Neutrophil (primary cell): ENCODE measurements around the gene RAB1A.
A peak's percentile ranks its signal among the peaks of the same experiment; 100 is the strongest.
"Not testable (repeated sequence)": the region's sequence is repeated elsewhere in the genome, so short reads cannot be mapped to it uniquely, and the experiment has no call there.

ENCODE experiments used
- H3K27ac ChIP-seq: fragments of 200-600 bp; sonication (generic); 2 replicates; pipeline ENCODE4 v1.5.1; 2016; ENCODE audit warnings: mild to moderate bottlenecking, moderate library complexity
- H3K27me3 ChIP-seq: fragments of 200-600 bp; sonication (generic); 2 replicates; pipeline ENCODE4 v1.6.0; 2016; ENCODE audit warnings: mild to moderate bottlenecking
- H3K36me3 ChIP-seq: fragments of 200-600 bp; sonication (generic); 2 replicates; pipeline ENCODE4 v1.5.1; 2017
- H3K4me1 ChIP-seq, 2 experiments: fragments of 200-600 bp in 1 of 2; sonication (generic) in 1 of 2; 1 replicate in 1 of 2; 2 replicates in 1 of 2; pipeline versions ENCODE4 v1.5.1 to v1.6.1; 2013 to 2016; ENCODE audit warnings: low read depth in 1 of 2, low read length in 1 of 2, mild to moderate bottlenecking in 1 of 2, moderate library complexity in 1 of 2; ENCODE audit not compliant: control insufficient read depth in 1 of 2, insufficient read depth in 1 of 2
- H3K4me3 ChIP-seq, 2 experiments: fragments of 200-600 bp in 1 of 2; sonication (generic) in 1 of 2; 1 replicate in 1 of 2; 2 replicates in 1 of 2; pipeline ENCODE4 v1.5.1; 2013 to 2016; ENCODE audit warnings: low read depth in 1 of 2, low read length in 1 of 2, mild to moderate bottlenecking in 1 of 2, moderate library complexity in 1 of 2
- H3K9me3 ChIP-seq: fragments of 200-600 bp; sonication (generic); 2 replicates; pipeline ENCODE4 v1.5.1; 2016
- TF ChIP-seq, protein P1 (sequence below): fragments of 200-600 bp; sonication (generic); IDR thresholded peaks from 2 replicates; pipeline ENCODE4 v1.5.1; 2016; ENCODE audit warnings: antibody characterized with exemption

The RAB1A gene

DNA sequence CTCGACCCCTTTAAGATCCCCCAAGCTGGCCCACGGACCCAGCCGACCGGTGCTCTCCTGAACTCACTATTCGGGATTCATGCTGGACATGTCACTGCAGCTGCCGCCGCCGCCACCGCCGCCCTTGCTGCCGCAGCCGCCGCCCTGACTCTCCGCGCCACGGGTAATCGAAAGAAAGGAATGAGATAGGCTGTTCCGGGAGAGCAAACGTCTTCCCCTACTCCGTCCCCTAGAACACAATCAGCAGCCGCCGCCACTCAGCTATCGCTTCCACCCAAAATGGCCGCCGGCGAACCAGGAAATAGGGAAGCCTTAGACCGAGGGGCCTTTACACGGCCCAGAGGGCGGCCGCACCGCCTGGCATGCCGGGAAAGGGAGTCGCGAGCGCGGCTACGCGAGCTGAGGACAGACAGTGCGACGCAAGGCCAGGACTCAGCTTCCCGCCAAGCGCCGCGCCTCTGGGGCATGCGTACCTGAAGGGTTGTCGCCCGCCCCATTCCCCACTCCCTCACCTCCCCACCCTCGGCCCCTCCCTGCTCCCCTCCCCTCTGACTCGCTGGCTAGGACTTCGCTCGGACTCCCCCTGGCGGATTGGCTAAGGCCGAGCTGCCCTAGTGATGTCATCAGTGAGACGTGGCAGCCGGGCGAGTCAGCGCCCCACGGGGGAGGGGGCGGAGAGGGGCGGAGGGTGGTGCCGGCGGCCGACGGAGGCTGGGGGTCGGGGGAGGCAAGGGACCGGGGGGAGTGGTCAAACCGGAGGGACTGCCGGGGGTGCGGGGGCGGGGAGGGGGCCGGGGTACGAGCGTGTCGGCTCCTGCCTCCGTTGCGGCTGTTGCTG lies at the start of gene RAB1A:
Gene RAB1A (minus strand): TSS at position 281 of the 838 bp plus-strand sequence. CDS start 191 bp downstream, at position 90.
- TF ChIP-seq, protein P1, sequence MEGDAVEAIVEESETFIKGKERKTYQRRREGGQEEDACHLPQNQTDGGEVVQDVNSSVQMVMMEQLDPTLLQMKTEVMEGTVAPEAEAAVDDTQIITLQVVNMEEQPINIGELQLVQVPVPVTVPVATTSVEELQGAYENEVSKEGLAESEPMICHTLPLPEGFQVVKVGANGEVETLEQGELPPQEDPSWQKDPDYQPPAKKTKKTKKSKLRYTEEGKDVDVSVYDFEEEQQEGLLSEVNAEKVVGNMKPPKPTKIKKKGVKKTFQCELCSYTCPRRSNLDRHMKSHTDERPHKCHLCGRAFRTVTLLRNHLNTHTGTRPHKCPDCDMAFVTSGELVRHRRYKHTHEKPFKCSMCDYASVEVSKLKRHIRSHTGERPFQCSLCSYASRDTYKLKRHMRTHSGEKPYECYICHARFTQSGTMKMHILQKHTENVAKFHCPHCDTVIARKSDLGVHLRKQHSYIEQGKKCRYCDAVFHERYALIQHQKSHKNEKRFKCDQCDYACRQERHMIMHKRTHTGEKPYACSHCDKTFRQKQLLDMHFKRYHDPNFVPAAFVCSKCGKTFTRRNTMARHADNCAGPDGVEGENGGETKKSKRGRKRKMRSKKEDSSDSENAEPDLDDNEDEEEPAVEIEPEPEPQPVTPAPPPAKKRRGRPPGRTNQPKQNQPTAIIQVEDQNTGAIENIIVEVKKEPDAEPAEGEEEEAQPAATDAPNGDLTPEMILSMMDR = peak; percentile 83
- no peaks in the 10 kb centered on the region for H3K27me3 ChIP-seq
- no peaks in the 10 kb centered on the region for H3K9me3 ChIP-seq
- no peaks in the 10 kb centered on the region for H3K36me3 ChIP-seq
- H3K4me1 ChIP-seq = peaks cover 44 to 45% of the 10 kb centered on the region in 2 experiments
- H3K4me3 ChIP-seq = peak within 1 kb of the TSS; percentile 74 to 80
- H3K27ac ChIP-seq = peak within 1 kb of the TSS; percentile 96

DNA sequence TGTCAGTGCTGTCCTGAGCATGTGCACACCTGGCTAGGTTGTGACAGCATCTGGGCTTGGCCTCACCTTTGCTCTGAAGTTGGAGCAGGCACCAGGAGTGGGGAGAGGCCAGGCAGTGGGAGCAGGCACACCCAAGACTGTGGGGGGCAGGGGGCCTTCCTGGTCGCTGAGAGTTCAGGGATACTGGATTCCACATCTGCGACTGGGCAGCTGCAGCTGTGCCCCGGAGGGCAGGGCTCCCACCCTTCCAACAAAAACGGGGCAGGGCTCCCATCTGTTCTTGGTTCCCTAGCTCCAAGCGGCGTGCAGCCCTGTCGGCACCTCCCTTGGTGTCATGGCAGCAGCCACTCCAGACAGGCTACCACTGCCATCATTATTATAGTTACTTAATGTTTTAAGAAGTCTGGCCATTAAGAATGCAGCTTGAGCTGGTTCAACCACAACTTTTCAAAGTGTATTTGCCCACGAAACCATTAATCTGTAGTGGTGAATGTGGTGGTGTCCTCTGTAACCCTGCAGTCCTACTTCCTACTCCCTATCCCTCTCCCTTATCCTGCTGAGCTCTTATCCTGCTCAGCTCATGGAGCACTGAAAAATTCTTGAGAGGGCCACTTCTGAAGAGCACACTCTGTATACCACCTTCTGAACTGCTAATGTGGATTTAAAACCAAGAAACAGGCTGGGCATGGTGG lies 48.0 kb upstream of the RAB1A start:
- TF ChIP-seq, protein P1 = no peak
- H3K36me3 ChIP-seq = no peaks in the 10 kb centered on the region
- H3K4me3 ChIP-seq = no peak overlapping the region
- no peak overlapping the region for H3K27ac ChIP-seq
- no peaks in the 10 kb centered on the region for H3K27me3 ChIP-seq
- H3K4me1 ChIP-seq = no peaks in the 10 kb centered on the region
- H3K9me3 ChIP-seq = no peaks in the 10 kb centered on the region

DNA sequence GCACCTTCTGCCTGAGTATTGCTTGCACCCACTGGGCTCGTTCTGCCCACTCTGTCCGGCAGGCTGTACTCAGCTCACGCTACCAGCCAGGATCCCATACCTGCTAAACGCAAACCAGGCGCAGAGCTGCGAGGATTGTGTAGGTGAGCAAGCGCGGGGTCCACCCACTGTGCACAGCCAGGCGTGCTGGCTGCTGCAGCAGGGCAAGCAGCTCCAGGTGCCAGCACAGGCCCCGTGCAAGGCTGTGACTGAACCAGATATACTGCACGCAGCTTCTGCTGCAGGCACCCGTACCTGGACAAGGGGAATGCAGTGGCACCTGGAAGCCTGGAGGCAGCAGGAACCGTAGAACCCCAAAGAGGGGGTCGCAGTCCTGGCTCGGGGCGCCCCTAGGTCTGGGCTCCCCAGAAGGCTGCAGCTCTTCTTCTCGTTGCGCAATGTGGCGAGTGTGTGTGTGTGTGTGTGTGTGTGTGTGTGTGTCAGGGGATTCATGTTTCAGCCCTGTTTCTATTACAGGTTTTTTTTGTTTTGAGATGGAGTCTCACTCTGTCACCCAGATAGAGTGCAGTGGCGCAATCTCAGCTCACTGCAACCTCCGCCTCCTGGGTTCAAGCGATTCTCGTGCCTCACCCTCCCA lies 46.1 kb upstream of the RAB1A start:
- H3K9me3 ChIP-seq = no peaks in the 10 kb centered on the region
- H3K4me3 ChIP-seq = no peak overlapping the region
- TF ChIP-seq, protein P1 = no peak
- H3K36me3 ChIP-seq = no peaks in the 10 kb centered on the region
- no peaks in the 10 kb centered on the region for H3K27me3 ChIP-seq
- H3K27ac ChIP-seq = no peak overlapping the region
- H3K4me1 ChIP-seq = no peaks in the 10 kb centered on the region

DNA sequence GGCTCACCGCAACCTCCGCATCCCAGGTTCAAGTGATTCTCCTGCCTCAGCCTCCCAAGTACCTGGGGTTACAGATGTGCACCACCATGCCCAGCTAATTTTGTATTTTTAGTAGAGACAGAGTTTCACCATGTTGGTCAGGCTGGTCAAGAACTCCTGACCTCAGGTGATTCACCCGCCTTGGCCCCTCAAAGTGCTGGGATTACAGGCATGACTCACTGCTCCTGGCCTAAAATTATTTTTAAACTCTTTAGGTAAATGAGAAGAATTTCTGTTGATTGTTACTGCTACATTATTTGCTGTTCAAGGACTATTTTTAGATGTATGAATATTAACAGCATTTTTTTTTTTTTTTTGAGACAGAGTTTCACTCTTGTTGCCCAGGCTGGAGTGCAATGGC lies 44.1 kb upstream of the RAB1A start:
- H3K4me3 ChIP-seq, H3K36me3 ChIP-seq, H3K27ac ChIP-seq, H3K27me3 ChIP-seq, H3K4me1 ChIP-seq, H3K9me3 ChIP-seq: not testable (repeated sequence)

DNA sequence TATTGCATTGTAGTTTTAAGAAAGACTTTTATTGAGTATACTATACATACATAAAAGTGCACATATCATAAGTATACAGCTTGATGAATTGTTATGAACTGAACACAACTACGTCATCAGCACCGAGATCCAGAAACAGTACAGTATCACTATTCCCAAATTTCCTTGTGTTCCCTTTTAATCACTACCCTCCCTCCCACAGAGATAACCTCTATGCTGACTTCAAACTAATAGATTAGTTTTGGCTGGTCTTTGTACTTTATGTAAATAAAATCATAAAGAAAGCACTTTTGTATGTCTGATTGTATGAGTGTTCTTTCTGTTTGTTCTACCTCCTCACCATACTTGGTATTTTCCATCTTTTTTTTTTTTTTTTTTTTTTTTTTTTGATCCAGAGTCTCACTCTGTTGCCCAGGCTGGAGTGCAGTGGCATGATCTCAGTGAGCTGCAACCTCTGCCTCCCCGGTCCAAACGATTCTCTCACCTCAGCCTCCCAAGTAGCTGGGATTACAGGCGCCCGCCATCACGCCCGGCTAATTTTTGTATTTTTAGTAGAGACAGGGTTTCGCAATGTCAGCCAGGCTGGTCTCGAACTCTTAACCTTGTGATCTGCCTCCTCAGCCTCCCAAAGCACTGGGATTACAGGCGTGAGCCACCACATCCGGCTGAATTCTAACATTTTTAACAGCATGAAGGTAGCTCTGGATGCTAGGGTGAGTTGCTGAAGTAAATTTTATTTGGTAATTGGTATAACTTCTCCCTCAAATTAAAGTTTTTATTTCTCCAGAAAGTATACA lies 43.3 kb upstream of the RAB1A start:
- Histone ChIP-seq H3K36me3 (no peaks in the 10 kb centered on the region), H3K4me3 (no peak overlapping the region), H3K27ac (no peak overlapping the region), H3K27me3 (no peaks in the 10 kb centered on the region), H3K4me1 (no peaks in the 10 kb centered on the region), H3K9me3 (no peaks in the 10 kb centered on the region)
- TF ChIP-seq, protein P1 = no peak

DNA sequence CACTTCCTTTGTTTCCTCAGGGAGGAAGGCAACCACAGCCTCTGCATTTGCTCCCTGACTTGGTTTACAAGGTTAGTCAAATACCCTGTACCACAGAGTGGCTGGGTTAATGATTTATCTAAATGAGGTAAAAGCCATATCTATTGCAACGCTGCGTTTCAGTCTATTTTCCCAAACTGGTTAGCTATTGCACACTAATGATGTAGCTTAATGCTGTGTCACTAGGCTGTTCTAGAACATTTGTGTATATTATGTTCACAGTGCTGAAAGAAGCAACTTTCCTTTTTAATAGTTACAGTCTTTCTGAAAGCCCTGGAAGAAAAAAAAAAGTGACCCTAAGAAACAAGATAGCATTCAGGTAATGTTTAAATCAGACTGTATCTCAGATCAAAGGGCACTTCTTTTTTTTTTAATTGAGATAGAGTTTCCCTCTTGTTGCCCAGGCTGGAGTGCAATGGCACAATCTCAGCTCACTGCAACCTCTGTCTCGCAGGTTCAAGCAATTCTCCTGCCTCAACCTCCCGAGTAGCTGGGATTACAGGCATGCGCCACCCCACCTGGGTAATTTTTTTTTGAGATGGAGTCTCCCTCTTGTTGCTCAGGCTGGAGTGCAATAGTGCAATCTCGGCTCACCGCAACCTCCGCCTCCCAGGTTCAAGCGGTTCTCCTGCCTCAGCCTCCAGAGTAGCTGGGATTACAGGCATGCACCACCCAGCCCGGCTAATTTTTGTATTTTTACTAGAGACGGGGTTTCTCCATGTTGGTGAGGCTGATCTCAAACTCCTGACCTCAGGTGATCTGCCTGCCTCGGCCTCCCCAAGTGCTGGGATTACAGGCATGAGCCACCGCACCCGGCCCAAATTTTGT lies 40.9 kb upstream of the RAB1A start:
- not testable (repeated sequence) for H3K4me1 ChIP-seq, H3K4me3 ChIP-seq, H3K36me3 ChIP-seq, H3K27me3 ChIP-seq, H3K27ac ChIP-seq, H3K9me3 ChIP-seq
